H1 (cell line): ENCODE results near the gene RASL11B. TPM values are rescaled to one million over a fixed set of nuclear protein-coding genes. Genes with fewer than 3 reads are reported as not detected.

Source experiments
- CBX5 ChIP-seq: fragments of 300-800, 300-1000 bp; sonication (generic); IDR thresholded peaks from 2 replicates; pipeline ENCODE4 v1.7.1; 2016; ENCODE audit warnings: antibody characterized with exemption, low read length, low read depth
- KDM4A ChIP-seq: IDR thresholded peaks from one replicate; pipeline ENCODE4 v1.7.1; 2012; ENCODE audit warnings: low read depth, mild to moderate bottlenecking, moderate library complexity, low read length, inconsistent platforms; ENCODE audit not compliant: severe bottlenecking
- SIN3A ChIP-seq, 2 experiments: IDR thresholded peaks in 1 of 2; conservative IDR thresholded peaks in 1 of 2; 2 replicates each; pipeline ENCODE4 v1.6.1; 2011 to 2012; ENCODE audit warnings: low read length in 2 of 2, improper control_type of control experiment in 1 of 2, low read depth in 1 of 2, mild to moderate bottlenecking in 1 of 2
- SIX5 ChIP-seq: IDR thresholded peaks from 2 replicates; pipeline ENCODE4 v1.6.1; 2011; ENCODE audit warnings: mild to moderate bottlenecking, low read depth, low read length
- SP1 ChIP-seq: IDR thresholded peaks from 2 replicates; pipeline ENCODE4 v1.6.1; 2011; ENCODE audit warnings: low read depth, low read length
- polyA plus RNA-seq, 7 experiments: library from polyadenylated mRNA; depleted of rRNA in 3 of 7; stranded (reverse) in 5 of 7; unstranded in 2 of 7; fragments of >200 nt in 5 of 7; fragments of 200-250 nt in 2 of 7; gene quantifications; 1 replicate in 5 of 7; 2 replicates in 1 of 7; 4 replicates in 1 of 7; pipeline versions ENCODE4 v1.2.1 to v1.2.3, GENCODE V29; 2011 to 2013; ENCODE audit warnings: missing spikeins in 2 of 7, mixed read lengths in 2 of 7
- total RNA-seq: library from RNA; stranded (reverse); fragmentation: NEBNext Ultra II Directional; extraction: Animal tissue kit (Norgen Biotek cat#: 25700); gene quantifications from 2 replicates; pipeline ENCODE4 v1.2.1, GENCODE V29; 2021
- TF ChIP-seq, protein P1 (sequence below): IDR thresholded peaks from 2 replicates; pipeline ENCODE4 v1.6.1; 2011; ENCODE audit warnings: low read length, improper control_type of control experiment

RASL11B gene
- total and polyA plus RNA-seq, 2 of the 8 experiments (the other 6 are each of a cell fraction or from before 2014, with no cell fraction given), result 49.8 to 75.5 TPM

DNA sequence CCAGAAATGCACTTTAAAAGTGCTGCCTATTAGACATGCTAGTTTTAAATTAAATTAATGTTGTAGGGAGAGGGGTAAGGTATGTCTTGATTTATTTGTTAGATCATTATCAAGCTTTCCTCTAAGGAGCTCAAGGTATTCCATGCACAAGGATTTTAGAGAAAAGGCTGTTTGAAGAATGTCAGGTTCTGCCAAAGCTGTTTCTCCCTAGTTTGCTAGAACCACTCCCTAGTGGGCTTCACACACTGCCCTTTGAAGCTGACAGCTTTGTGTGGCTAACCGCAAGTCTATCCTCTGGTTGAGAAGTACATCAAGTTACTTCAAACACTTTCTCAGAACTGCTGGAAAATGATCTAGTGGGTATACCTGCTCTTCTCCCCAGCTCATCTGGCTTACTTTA, 32.3 kb downstream of the RASL11B start (continued):
- TF ChIP-seq KDM4A (no peak), SIX5 (no peak), SIN3A (conservative IDR thresholded peaks at IDR 0.05 in 1 of 2, IDR thresholded peaks at IDR 0.05 in 1 of 2; ENCODE audit: low read depth in 1 of 2, low read length in 2 of 2) (no peak), CBX5 (no peak), SP1 (no peak)
- TF ChIP-seq, protein P1, sequence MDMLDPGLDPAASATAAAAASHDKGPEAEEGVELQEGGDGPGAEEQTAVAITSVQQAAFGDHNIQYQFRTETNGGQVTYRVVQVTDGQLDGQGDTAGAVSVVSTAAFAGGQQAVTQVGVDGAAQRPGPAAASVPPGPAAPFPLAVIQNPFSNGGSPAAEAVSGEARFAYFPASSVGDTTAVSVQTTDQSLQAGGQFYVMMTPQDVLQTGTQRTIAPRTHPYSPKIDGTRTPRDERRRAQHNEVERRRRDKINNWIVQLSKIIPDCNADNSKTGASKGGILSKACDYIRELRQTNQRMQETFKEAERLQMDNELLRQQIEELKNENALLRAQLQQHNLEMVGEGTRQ, result no peak
- TF ChIP-seq, all 59 proteins: peak for 0
